Fibroblast of lung (primary cell): ENCODE measurements around the gene JDP2.

ENCODE experiments used
- EZH2 ChIP-seq: IDR thresholded peaks from 2 replicates; pipeline ENCODE4 v1.5.1; 2012; ENCODE audit warnings: low read length, control low read depth, mild to moderate bottlenecking; ENCODE audit errors: missing control alignments
- TF ChIP-seq, protein P1 (sequence below), 2 donors: IDR thresholded peaks in 1 of 2; conservative IDR thresholded peaks in 1 of 2; 1 replicate in 1 of 2; 2 replicates in 1 of 2; pipeline ENCODE4 v1.5.1; 2011 to 2012; ENCODE audit warnings: low read length in 2 of 2, control low read depth in 1 of 2, inconsistent platforms in 1 of 2, low read depth in 1 of 2, mild to moderate bottlenecking in 1 of 2

- TF ChIP-seq, protein P1, sequence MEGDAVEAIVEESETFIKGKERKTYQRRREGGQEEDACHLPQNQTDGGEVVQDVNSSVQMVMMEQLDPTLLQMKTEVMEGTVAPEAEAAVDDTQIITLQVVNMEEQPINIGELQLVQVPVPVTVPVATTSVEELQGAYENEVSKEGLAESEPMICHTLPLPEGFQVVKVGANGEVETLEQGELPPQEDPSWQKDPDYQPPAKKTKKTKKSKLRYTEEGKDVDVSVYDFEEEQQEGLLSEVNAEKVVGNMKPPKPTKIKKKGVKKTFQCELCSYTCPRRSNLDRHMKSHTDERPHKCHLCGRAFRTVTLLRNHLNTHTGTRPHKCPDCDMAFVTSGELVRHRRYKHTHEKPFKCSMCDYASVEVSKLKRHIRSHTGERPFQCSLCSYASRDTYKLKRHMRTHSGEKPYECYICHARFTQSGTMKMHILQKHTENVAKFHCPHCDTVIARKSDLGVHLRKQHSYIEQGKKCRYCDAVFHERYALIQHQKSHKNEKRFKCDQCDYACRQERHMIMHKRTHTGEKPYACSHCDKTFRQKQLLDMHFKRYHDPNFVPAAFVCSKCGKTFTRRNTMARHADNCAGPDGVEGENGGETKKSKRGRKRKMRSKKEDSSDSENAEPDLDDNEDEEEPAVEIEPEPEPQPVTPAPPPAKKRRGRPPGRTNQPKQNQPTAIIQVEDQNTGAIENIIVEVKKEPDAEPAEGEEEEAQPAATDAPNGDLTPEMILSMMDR (conservative IDR thresholded peaks at IDR 0.05 in 1 of 2, IDR thresholded peaks at IDR 0.05 in 1 of 2; ENCODE audit: low read depth in 1 of 2, low read length in 2 of 2): no peak
- TF ChIP-seq EZH2: no peak
Measured at GRCh38 chr14:75446447-75446846, 18.6 kb downstream of the JDP2 start.
